Measurements from ENCODE around the gene CHN1.

CHN1 gene

GRCh38 chr2:174970092-174970491 is 35.1 kb downstream of the CHN1 start:
- no peak for DNase-seq

GRCh38 chr2:174969091-174969734 is 36.0 kb downstream of the CHN1 start:
- DNase-seq, result no peak

- DNase-seq, result no peak
Observed at GRCh38 chr2:174967691-174968260, 37.4 kb downstream of the CHN1 start.

- DNase-seq, result no peak
Observed at GRCh38 chr2:174967086-174967485, 38.1 kb downstream of the CHN1 start.

- no peak for DNase-seq
Observed at GRCh38 chr2:174965992-174966744, 39.0 kb downstream of the CHN1 start.

GRCh38 chr2:174965551-174965950 is 39.6 kb downstream of the CHN1 start:
- DNase-seq, result no peak

GRCh38 chr2:174964404-174964803 is 40.8 kb downstream of the CHN1 start:
- DNase-seq, result no peak

- DNase-seq, result no peak
Observed at GRCh38 chr2:174963437-174964400, 41.5 kb downstream of the CHN1 start.

GRCh38 chr2:174959787-174960186 is 45.4 kb downstream of the CHN1 start:
- DNase-seq, result no peak

GRCh38 chr2:174957050-174957449 is 48.1 kb downstream of the CHN1 start:
- DNase-seq, result no peak

GRCh38 chr2:174952607-174953006 is 52.6 kb downstream of the CHN1 start:
- DNase-seq, result no peak

- DNase-seq, result no peak
Observed at GRCh38 chr2:174951745-174952144, 53.4 kb downstream of the CHN1 start.

- no peak for DNase-seq
Observed at GRCh38 chr2:174949988-174950687, 55.0 kb downstream of the CHN1 start.

- DNase-seq, result no peak
Observed at GRCh38 chr2:174945601-174946260, 59.5 kb downstream of the CHN1 start.

- no peak for DNase-seq
Observed at GRCh38 chr2:174939046-174939445, 66.1 kb downstream of the CHN1 start.

- no peak for DNase-seq
Observed at GRCh38 chr2:174931724-174932123, 73.5 kb downstream of the CHN1 start.

GRCh38 chr2:174929786-174930185 is 75.4 kb downstream of the CHN1 start:
- no peak for DNase-seq

- no peak for DNase-seq
Observed at GRCh38 chr2:174925046-174925784, 80.0 kb downstream of the CHN1 start.

GRCh38 chr2:174924061-174924693 is 81.0 kb downstream of the CHN1 start:
- no peak for DNase-seq

- DNase-seq, result no peak
Observed at GRCh38 chr2:174919947-174920595, 85.1 kb downstream of the CHN1 start.

Data from stimulated activated CD4-positive, alpha-beta T cell treated with anti-CD3 and anti-CD28 coated beads, Interleukin-4, amount 100 ng/mL, for 1 hour (primary cell).